NAMALWA (cell line): ENCODE data around the gene TMBIM6.
A peak's percentile ranks its signal among the peaks of the same experiment; 100 is the strongest.
"Not testable (repeated sequence)": the region's sequence is repeated elsewhere in the genome, so short reads cannot be mapped to it uniquely, and the experiment has no call there.

Experiments
- DNase-seq: peaks from one replicate; pipeline ENCODE4 v3.0.0-alpha.2; 2015; ENCODE audit warnings: low spot score

Gene TMBIM6

GRCh38 chr12:49777341-49777740 is 36.0 kb downstream of the TMBIM6 start:
- DNase-seq = no peak

GRCh38 chr12:49777800-49778748 is 36.7 kb downstream of the TMBIM6 start:
- DNase-seq = peak; percentile 67

GRCh38 chr12:49779581-49779980 is 38.2 kb downstream of the TMBIM6 start:
- DNase-seq = no peak

GRCh38 chr12:49780914-49781313 is 39.6 kb downstream of the TMBIM6 start:
- not testable (repeated sequence) for DNase-seq

GRCh38 chr12:49783917-49784676 is 42.7 kb downstream of the TMBIM6 start:
- DNase-seq = peak; percentile 28

GRCh38 chr12:49784756-49785409 is 43.5 kb downstream of the TMBIM6 start:
- DNase-seq = no peak

- no peak for DNase-seq
These were observed 46.3 kb downstream of the TMBIM6 start for GRCh38 chr12:49787672-49788071.

- DNase-seq = no peak
These were observed 48.6 kb downstream of the TMBIM6 start for GRCh38 chr12:49789992-49790391.

GRCh38 chr12:49790741-49791555 is 49.6 kb downstream of the TMBIM6 start:
- DNase-seq = no peak

- no peak for DNase-seq
These were observed 50.3 kb downstream of the TMBIM6 start for GRCh38 chr12:49791700-49792099.

- DNase-seq = no peak
These were observed 51.0 kb downstream of the TMBIM6 start for GRCh38 chr12:49792181-49792970.

- DNase-seq = no peak
These were observed 51.7 kb downstream of the TMBIM6 start for GRCh38 chr12:49792976-49793580.

GRCh38 chr12:49793620-49794019 is 52.3 kb downstream of the TMBIM6 start:
- DNase-seq = no peak

- no peak for DNase-seq
These were observed 52.7 kb downstream of the TMBIM6 start for GRCh38 chr12:49794021-49794420.

GRCh38 chr12:49794811-49795653 is 53.7 kb downstream of the TMBIM6 start:
- no peak for DNase-seq

GRCh38 chr12:49795654-49796105 is 54.3 kb downstream of the TMBIM6 start:
- DNase-seq = no peak

- DNase-seq = no peak
These were observed 54.8 kb downstream of the TMBIM6 start for GRCh38 chr12:49796155-49796554.

- DNase-seq = no peak
These were observed 55.5 kb downstream of the TMBIM6 start for GRCh38 chr12:49796606-49797448.

GRCh38 chr12:49797449-49797776 is 56.1 kb downstream of the TMBIM6 start:
- DNase-seq = no peak
